GM12873 (cell line): Measurements from ENCODE around the gene IKZF1.

ENCODE experiments used
- TF ChIP-seq, protein P1 (sequence below): IDR thresholded peaks from 2 replicates; pipeline ENCODE4 v1.5.1; 2012; ENCODE audit warnings: low read depth, mild to moderate bottlenecking, moderate library complexity, low read length, control low read depth; ENCODE audit not compliant: insufficient read depth; ENCODE audit errors: missing control alignments

IKZF1 gene

DNA sequence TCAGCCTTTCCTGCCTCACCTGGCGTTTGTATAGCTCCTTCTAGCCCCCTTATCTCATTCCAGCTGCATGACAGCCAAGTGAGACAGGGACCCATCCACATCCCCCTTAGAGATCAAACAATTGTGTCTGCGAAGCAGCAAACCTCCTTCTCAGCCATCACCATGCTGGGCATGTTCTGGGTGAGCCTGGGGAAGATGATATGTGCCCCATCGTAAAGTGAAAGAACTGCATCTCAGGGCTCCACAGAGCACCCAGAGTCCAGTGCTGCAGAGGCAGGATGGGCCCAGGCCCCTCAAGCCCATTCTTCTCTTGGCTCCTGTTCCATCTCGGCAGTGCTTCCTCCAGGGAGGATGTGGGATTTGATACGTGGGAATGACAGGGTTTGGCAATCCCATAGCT lies 102.4 kb downstream of the IKZF1 start:
- TF ChIP-seq, protein P1, sequence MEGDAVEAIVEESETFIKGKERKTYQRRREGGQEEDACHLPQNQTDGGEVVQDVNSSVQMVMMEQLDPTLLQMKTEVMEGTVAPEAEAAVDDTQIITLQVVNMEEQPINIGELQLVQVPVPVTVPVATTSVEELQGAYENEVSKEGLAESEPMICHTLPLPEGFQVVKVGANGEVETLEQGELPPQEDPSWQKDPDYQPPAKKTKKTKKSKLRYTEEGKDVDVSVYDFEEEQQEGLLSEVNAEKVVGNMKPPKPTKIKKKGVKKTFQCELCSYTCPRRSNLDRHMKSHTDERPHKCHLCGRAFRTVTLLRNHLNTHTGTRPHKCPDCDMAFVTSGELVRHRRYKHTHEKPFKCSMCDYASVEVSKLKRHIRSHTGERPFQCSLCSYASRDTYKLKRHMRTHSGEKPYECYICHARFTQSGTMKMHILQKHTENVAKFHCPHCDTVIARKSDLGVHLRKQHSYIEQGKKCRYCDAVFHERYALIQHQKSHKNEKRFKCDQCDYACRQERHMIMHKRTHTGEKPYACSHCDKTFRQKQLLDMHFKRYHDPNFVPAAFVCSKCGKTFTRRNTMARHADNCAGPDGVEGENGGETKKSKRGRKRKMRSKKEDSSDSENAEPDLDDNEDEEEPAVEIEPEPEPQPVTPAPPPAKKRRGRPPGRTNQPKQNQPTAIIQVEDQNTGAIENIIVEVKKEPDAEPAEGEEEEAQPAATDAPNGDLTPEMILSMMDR, result no peak

DNA sequence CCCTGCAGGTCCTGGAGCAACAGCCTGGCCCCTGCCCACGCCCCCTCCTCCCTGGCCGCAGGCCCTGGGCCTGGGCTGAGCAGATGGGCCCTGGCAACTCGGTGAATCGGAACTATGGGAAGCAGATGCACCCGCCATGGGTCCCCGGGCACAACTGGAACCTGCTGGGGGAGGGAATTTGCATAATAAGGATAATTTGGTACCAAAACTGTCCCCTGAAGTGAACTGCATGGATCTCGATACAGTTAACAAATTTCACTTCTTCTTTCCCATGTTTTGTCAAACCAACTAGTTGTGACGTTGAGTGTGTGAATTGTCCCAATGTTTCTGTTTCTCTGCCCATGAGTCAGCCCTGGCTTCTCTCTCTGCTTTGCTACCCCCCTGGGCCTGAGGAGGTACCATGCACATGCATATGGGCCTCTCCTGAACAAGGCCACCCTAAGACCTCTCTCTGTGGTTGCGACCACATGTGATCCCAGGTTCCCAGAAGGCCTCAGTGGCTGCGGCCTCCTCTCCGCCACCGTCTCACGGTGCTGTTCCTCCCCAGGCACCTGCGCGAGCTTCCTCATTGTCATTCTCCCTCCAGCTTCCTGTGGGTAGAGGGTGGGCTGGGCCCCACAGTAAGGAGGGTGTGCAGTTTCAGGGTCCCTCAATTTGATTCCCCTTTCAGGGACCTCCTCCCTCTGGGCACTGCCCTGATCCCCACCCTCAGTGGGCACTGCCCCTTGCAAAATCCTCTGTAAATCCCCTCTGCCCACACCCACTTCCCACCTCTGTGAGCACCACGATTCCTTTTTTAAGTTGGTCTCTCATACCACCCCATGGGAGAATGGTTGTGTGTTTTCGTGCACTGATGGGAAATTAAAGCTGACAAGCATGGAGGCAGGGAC lies 105.6 kb downstream of the IKZF1 start:
- TF ChIP-seq, protein P1, result no peak

DNA sequence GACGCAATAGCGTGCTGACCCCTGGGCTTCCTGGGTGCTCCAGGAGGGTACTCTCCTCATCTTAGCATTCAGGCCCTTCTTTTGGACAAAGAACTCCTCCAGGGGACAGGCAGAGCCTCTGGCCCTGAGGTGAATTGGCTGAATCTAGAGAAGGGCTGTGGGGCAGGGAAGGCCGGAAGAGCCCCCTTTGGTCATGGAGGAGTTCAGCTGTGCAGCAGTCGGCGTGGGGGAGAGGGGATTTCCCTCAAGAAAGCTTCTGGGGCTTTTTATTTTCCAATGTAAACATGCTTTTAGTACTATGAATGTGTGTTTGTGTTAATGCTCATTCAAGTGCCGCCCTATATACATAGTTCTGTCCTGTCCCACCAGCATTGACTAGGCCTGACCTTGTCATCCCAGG lies 106.8 kb downstream of the IKZF1 start:
- TF ChIP-seq, protein P1, result no peak

DNA sequence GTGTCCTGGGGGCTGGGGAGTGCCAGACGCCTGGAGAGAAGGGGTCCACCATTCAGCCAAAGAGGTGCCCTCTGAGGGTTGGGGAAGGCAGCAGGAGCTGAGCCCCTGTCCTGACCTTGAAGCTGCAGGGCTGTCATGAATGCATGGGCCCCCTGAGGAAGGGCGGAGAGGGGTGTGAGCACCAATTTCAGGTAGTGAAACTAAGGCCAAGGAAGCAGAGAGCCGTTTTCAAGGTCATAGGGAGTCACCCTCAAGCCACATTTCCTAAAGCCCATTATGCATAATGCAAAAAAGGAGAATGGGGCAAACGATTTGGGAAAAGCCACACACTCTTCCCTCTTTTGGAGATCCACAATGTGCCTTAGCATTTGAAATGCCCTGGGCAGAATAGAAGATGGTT lies 108.5 kb downstream of the IKZF1 start:
- TF ChIP-seq, protein P1, result no peak

DNA sequence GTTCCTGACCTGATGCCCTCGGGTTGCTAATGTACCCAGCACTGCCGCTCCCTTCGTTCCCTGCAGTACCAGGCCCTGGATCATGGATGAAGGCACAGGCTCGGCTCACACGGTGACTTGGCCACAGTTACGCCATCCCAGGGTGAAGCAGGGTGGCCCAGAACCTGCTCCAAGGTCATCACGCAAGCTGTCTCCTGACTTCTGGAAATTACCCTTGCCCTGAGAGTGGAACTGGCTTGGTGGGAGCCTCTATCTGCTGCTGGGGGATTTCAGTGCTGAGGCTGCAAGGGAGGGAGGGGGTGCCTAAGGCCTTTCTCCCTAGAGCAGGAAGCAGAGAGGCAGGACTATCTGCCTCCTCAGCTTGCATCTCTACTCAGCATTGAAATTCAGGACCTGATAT lies 109.0 kb downstream of the IKZF1 start:
- TF ChIP-seq, protein P1, result no peak

DNA sequence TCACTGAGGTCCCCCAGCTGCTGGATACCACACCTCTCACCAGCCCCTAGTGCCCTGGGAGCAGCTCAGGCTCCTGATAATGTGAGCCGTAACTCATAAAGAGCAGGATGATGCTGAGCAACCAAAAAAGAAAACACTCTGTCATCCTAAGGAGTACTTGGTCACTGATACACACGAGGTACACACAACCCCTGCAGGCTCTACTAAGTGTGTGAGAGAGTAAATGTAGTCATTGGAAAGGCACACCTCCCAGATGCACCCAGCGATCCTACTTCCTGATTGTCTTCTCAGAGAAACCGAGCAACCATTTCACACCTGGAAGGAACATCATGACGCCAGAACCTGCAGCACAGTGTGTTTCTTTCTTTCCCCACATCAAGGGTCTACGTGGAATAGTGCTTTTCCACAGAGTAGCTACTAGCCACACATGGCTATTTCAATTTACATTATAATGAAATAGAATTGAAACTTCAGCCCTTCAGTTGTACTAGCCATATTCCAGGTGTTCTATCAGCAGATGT lies 111.4 kb downstream of the IKZF1 start:
- TF ChIP-seq, protein P1, result no peak

DNA sequence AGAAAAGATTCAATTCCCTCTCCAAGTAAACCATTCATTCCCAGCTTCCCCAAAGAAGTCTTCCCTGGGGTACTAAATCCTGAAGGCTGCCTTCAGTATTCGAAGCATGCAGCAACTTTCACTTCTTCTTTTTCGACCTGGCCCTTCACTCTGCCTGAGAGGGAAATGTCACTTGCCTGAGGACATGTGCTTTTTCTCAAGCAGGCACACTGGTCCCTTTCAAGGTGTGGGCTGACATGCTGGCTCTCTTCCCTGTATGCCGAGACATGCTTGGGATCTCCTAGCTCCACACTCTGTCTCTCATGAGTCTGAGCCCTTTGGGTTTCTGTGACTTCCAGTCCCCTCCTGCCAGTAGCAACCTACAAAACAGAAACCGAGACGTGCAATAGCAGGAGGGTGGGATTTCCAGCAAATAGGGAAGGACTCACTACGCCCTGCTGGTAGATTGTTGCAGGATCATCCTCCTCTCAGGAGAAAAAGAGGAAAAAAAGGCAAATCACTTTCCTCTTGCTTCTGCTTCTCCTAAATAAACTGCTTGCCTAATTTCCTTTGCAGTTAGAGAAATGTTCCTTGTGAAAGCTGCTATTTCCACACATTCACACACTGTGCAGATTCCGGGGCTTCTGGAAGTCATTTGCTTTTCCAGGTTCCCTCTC lies 112.1 kb downstream of the IKZF1 start:
- TF ChIP-seq, protein P1, result no peak
